Measurements from ENCODE around the gene TP53BP2. TPM values are rescaled to one million over a fixed set of nuclear protein-coding genes. Genes with fewer than 3 reads are reported as not detected.

Gene TP53BP2
- polyA plus RNA-seq, 3 donors from 2014 or later: 3.5 to 16.7 (median 5.2) TPM

Other genes with a start within 250 kb of the TP53BP2 start
- gene CAPN8, start 180.2 kb downstream of the TP53BP2 start, polyA plus RNA-seq: under 1 TPM in 1 of 3 donors, not detected in 2; 0.09 TPM
- 100 to 1,000 TPM; 126 to 232 (median 141) TPM for gene CAPN2, start 133.4 kb downstream of the TP53BP2 start, polyA plus RNA-seq

Data from immature natural killer cell (primary cell).